PFSK-1 (cell line): ENCODE data around the gene PEF1.

ENCODE experiments used
- FOXP2 ChIP-seq: optimal IDR thresholded peaks from 2 replicates; pipeline ENCODE3; 2011; ENCODE audit warnings: borderline replicate concordance, control low read depth, inconsistent platforms; ENCODE audit not compliant: insufficient read depth; ENCODE audit errors: extremely low read length, extremely low read depth
- POLR2AphosphoS5 ChIP-seq: IDR thresholded peaks from 2 replicates; pipeline ENCODE4 v1.6.1; 2012; ENCODE audit warnings: low read depth, mild to moderate bottlenecking, control low read depth, low read length, moderate library complexity
- REST ChIP-seq, 2 experiments: IDR thresholded peaks; 2 replicates each; pipeline versions ENCODE4 v1.6.1 to v1.8.0; 2011 to 2012; ENCODE audit warnings: low read depth in 2 of 2, low read length in 2 of 2, control low read depth in 1 of 2, inconsistent platforms in 1 of 2, mild to moderate bottlenecking in 1 of 2, moderate library complexity in 1 of 2; ENCODE audit not compliant: insufficient read depth in 1 of 2
- SIN3A ChIP-seq: IDR thresholded peaks from 2 replicates; pipeline ENCODE4 v1.6.1; 2012; ENCODE audit warnings: mild to moderate bottlenecking, low read length, moderate library complexity, borderline replicate concordance; ENCODE audit not compliant: insufficient read depth
- TAF1 ChIP-seq: IDR thresholded peaks from 2 replicates; pipeline ENCODE4 v1.6.1; 2012; ENCODE audit warnings: low read length, control low read depth, borderline replicate concordance; ENCODE audit not compliant: insufficient read depth

The PEF1 gene

GRCh38 chr1:31652891-31653499, 8.3 kb upstream of the PEF1 start:
- no peak for TF ChIP-seq REST (IDR thresholded peaks at IDR 0.05; ENCODE audit: insufficient read depth in 1 of 2, low read depth in 2 of 2, low read length in 2 of 2)
- TF ChIP-seq TAF1, result no peak
- TF ChIP-seq FOXP2, result no peak
- TF ChIP-seq POLR2AphosphoS5, result no peak
- TF ChIP-seq SIN3A, result no peak

DNA sequence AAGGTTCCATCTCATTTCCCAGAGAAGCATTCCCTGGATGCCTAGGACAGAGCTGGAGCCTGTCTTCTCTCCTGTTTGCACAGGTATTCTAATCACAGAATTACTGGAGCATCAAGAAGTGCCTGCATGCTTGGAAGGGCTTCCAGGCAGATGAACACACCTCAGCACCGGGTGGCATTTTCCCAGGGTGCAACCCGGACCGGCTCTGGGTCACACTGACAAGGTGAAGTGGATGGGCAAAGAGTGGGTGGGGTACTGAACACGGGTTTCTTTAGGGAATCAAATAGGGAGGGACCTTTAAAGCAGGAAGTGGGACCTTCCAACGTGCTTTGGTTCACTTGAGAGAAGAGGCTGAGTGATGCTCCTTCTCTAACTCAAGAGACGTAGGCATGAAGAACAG, 7.1 kb upstream of the PEF1 start:
- TF ChIP-seq POLR2AphosphoS5 (no peak), SIN3A (no peak), TAF1 (no peak), REST (IDR thresholded peaks at IDR 0.05; ENCODE audit: insufficient read depth in 1 of 2, low read depth in 2 of 2, low read length in 2 of 2) (no peak), FOXP2 (no peak)

- TF ChIP-seq TAF1 (no peak), FOXP2 (no peak), POLR2AphosphoS5 (no peak), REST (IDR thresholded peaks at IDR 0.05; ENCODE audit: insufficient read depth in 1 of 2, low read depth in 2 of 2, low read length in 2 of 2) (no peak), SIN3A (no peak)
Observed at GRCh38 chr1:31651089-31651420, 6.4 kb upstream of the PEF1 start.

GRCh38 chr1:31650161-31651088, 5.7 kb upstream of the PEF1 start:
- TF ChIP-seq SIN3A (no peak), FOXP2 (no peak), POLR2AphosphoS5 (no peak), REST (IDR thresholded peaks at IDR 0.05; ENCODE audit: insufficient read depth in 1 of 2, low read depth in 2 of 2, low read length in 2 of 2) (no peak)

GRCh38 chr1:31648641-31649357, 4.1 kb upstream of the PEF1 start:
- TF ChIP-seq FOXP2 (no peak), POLR2AphosphoS5 (no peak), SIN3A (no peak), REST (IDR thresholded peaks at IDR 0.05; ENCODE audit: insufficient read depth in 1 of 2, low read depth in 2 of 2, low read length in 2 of 2) (no peak)
